Left hindlimb (tissue), 1 donor: ENCODE measurements around the gene GARS1.
"Not testable (repeated sequence)": the region's sequence is repeated elsewhere in the genome, so short reads cannot be mapped to it uniquely, and the experiment has no call there.

Experiments used
- DNase-seq: peaks from one replicate; pipeline ENCODE4 v3.0.0-alpha.2; 2018

The GARS1 gene

GRCh38 chr7:30583181-30583580, 11.5 kb upstream of the GARS1 start:
- DNase-seq = no peak

DNA sequence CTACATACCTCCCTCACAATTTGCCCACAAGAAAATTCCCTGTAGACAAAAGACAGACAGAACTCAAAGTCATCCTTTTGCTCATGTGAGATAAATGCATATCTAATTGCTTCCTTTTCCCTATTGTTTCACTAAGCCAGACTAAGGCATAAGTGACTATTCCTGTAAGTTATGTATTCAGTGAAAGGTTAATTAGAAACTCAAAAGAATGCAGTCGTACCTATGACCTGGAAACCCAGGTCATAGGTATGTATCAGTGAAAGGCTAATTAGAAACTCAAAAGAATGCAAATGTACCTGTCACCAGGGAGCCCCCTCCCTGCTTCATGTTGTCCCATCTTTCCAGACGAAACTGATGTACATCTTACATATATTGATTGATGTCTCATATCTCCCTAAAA, 10.3 kb upstream of the GARS1 start:
- no peak for DNase-seq

DNA sequence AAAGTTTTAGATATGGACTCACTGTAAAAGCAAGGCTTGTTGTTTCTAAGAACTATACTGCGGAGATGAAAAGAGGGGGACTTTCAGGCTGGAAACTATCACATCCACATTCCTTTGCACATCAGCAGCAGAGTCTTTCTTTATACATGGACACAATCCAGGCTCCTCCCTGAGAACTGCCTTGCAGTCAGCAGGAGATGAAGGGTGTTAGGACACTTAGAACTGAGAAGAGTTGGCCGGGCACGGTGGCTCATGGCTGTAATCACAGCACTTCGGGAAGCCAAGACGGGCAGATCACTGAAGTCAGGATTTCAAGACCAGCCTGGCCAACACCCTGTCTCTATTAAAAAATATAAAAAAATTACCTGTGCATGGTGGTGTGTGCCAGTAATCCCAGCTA, 9.7 kb upstream of the GARS1 start:
- no peak for DNase-seq

DNA sequence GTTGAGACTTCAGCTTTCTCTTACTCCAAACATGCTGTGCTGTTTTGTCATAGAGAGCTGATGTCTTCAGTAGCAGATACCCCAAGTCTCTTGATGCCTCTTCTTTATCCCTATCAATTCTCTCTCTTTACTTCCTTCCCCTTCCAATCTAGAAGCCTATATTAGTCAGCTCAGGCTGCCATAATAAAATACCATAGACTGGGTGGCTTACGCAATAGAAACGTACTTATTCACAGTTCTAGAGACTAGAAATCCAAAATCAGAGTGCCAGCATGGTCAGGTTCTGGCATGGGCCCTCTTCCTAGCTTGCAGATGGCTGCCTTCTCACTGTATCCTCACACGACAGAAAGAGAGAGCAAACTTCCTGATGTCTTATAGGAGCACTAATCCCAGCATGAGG, 9.0 kb upstream of the GARS1 start:
- DNase-seq = no peak

DNA sequence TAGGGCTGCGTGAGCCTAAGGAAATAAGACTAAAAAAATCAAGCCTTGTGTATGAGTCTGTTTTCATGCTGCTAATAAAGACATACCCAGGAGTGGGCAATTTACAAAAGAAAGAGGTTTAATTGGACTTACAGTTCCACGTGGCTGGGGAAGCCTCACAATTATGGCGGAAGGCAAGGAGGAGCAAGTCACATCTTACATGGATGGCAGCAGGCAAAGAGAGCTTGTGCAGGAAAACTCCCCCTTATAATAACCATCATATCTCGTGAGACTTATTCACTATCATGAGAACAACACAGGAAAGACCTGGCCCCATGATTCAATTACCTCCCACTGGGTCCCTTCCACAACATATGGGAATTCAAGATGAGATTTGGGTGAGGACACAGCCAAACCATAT, 7.1 kb upstream of the GARS1 start:
- not testable (repeated sequence) for DNase-seq

- DNase-seq = no peak
Measured at GRCh38 chr7:30589111-30589510, 5.6 kb upstream of the GARS1 start.

- DNase-seq = peak; percentile 33
Measured at GRCh38 chr7:30594048-30594539, 584 bp upstream of the GARS1 start.

DNA sequence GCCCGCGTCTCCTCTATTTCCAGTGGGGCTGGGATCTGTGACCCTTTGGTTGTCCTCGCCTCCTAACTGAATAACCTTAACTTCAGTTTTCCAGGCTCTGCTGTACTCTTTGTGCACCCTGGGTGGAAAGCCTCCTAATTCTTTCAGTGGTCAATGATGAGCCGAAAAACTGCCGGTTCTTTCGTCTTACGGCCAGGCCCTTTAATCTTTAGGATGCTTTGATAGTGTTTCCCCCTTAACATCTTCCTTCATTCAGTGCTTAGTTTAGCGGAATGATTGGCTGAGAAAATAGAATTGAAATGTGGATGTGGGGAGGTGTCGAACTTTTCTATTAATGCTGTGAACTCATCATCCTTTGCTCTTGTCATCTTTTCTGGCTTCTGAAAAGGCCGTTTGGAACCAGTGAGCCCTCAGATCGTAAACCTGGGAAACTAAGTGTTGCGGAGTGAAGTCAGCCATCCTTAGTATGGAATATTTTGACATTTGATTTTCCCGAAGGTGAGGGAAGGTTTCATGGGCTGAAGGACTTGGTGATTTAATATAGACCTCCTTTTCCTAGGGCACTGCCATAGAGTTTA, 847 bp downstream of the GARS1 start:
- DNase-seq = no peak

- DNase-seq = no peak
Measured at GRCh38 chr7:30596014-30596641, 1.4 kb downstream of the GARS1 start.

DNA sequence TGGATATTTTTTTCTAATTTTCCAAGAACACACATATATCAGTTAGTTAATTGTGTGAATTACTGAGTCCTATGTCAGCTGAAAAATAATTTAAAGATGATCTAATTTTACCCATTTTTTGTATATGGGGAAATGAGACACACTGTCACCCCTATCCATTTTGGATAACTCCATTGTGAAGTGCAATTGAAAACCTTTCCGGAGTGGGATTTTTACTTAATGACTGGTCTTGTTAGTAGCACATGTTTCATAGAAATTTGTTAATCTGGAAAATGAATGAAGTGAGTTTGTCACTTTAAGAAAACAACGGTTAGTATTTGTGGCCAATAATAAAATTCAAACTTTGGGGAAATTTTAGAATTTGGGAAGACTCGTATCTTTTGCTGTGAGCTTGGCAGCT, 2.0 kb downstream of the GARS1 start:
- no peak for DNase-seq

- DNase-seq = no peak
Measured at GRCh38 chr7:30598121-30598876, 3.6 kb downstream of the GARS1 start.

GRCh38 chr7:30604901-30605300, 10.2 kb downstream of the GARS1 start:
- DNase-seq = no peak

- DNase-seq = no peak
Measured at GRCh38 chr7:30605832-30606231, 11.2 kb downstream of the GARS1 start.

GRCh38 chr7:30612658-30613265, 18.1 kb downstream of the GARS1 start:
- no peak for DNase-seq

GRCh38 chr7:30613366-30614325, 19.0 kb downstream of the GARS1 start:
- no peak for DNase-seq

GRCh38 chr7:30616318-30616717, 21.6 kb downstream of the GARS1 start:
- DNase-seq = no peak

- DNase-seq = no peak
Measured at GRCh38 chr7:30617359-30617758, 22.7 kb downstream of the GARS1 start.

DNA sequence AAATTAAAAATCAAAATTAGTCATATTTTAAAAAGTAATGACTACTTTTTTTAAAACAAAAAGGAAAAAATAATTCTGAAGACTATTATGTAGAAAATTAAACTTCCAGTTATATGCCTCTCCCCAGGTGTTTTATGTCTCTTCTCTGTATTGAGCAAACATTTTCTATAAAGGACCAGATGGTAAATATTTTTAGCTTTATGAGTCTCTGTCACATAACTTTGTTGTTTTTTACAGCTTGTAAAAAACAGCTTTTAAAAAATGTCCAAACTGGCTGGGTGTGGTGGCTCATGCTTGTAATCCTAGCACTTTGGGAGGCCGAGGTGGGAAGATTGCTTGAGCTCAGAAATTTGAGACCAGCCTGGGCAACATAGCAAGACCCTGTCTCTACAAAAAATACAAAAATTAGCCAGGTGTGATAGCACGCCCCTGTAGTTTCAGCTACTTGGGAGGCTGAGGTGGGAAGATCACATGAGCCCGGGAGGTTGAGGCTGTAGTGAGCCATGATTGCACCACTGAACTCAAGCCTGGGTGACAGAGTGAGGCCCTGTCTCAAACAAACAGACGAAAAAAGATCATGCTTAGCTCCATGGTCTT, 23.5 kb downstream of the GARS1 start:
- DNase-seq = no peak

DNA sequence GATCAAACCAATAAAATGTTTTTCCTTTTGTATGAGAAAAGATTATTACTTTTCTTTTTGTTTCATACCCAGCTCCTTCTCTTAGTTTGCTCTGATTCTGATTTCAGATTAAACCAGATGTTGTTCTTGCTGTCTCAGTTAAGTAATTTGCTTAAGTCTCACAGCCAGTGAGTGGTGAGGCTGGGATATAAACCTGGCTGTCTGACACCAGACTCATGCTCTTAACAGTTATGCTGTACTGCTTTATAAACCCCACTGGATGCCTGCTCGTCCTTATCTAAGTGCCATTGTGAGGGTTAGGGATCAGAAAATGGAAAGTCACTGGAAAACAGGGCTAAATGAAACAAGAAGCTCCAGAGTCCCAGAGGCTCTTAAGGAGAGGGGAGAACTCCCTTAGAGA, 24.3 kb downstream of the GARS1 start:
- no peak for DNase-seq

- DNase-seq = no peak
Measured at GRCh38 chr7:30625283-30625682, 30.6 kb downstream of the GARS1 start.

- no peak for DNase-seq
Measured at GRCh38 chr7:30627026-30627425, 32.3 kb downstream of the GARS1 start.

- DNase-seq = no peak
Measured at GRCh38 chr7:30630986-30631385, 36.3 kb downstream of the GARS1 start.
